Fibroblast of the aortic adventitia (primary cell): ENCODE measurements around the gene MAML3. TPM values are rescaled to one million over a fixed set of nuclear protein-coding genes. Genes with fewer than 3 reads are reported as not detected.

Experiments
- DNase-seq: peaks from one replicate; pipeline ENCODE4 v3.0.0-alpha.2; 2010; ENCODE audit warnings: low read depth
- H3K4me3 ChIP-seq: 2 replicates; pipeline ENCODE4 v1.5.1; 2011; ENCODE audit warnings: low read depth, mild to moderate bottlenecking, control low read depth, low read length, moderate library complexity
- total RNA-seq: library from RNA; depleted of rRNA; stranded (reverse); fragments of >200 nt; gene quantifications from 2 replicates; pipeline ENCODE4 v1.2.3, GENCODE V29; 2012; ENCODE audit warnings: low replicate concordance
- TF ChIP-seq, protein P1 (sequence below): IDR thresholded peaks from 2 replicates; pipeline ENCODE4 v1.5.1; 2011; ENCODE audit warnings: mild to moderate bottlenecking, low read length, control low read depth, inconsistent platforms; ENCODE audit not compliant: insufficient read depth

Gene MAML3
- total RNA-seq, 1 donor = 4.6 TPM

DNA sequence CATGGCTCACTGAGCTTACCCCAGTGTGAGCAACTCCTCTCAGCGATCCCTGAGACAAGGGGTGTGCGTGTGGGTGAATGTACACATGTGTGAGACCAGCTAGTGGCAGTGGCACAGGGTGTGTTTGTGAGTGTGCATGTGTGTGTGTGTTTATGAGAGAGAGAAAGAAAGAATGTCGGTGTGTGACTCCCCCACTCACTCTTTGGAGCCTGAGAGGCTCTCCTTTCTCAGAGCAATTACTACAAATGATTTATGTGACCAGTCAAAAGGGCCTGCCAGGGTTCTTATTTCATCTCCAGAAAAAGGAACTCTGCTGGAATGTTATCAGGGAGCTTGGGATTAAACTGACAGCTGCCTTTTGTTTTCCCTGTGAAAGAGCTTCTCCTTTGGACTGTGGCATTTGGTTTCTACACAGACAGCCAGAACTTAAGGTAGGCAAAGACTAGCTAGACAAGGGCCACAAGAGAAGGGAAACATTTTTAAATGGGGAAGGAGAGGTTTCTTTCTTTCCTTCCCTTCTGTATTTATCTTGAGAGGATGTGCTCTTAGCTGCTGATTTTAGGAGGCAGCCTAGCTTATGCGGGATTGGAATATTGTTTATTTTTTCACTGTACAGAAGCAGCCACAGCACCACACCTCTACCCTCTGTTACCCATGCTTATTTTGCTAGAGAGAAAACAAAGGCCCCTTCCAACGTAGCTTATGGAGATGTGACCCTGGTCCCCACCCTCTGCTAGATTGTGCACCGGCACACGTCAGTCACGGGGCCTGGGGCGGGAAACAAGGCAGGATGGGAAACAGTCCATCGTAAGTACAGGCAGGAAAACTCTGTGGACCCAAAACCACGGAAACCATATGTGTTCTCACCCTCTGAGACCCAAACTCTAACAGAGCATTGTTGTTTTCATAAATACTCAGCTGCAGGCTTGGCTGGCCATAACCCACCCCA is 344.9 kb downstream of the MAML3 start:
- TF ChIP-seq, protein P1, sequence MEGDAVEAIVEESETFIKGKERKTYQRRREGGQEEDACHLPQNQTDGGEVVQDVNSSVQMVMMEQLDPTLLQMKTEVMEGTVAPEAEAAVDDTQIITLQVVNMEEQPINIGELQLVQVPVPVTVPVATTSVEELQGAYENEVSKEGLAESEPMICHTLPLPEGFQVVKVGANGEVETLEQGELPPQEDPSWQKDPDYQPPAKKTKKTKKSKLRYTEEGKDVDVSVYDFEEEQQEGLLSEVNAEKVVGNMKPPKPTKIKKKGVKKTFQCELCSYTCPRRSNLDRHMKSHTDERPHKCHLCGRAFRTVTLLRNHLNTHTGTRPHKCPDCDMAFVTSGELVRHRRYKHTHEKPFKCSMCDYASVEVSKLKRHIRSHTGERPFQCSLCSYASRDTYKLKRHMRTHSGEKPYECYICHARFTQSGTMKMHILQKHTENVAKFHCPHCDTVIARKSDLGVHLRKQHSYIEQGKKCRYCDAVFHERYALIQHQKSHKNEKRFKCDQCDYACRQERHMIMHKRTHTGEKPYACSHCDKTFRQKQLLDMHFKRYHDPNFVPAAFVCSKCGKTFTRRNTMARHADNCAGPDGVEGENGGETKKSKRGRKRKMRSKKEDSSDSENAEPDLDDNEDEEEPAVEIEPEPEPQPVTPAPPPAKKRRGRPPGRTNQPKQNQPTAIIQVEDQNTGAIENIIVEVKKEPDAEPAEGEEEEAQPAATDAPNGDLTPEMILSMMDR = no peak
- DNase-seq = peak; percentile 13
- no peak overlapping the region for H3K4me3 ChIP-seq

DNA sequence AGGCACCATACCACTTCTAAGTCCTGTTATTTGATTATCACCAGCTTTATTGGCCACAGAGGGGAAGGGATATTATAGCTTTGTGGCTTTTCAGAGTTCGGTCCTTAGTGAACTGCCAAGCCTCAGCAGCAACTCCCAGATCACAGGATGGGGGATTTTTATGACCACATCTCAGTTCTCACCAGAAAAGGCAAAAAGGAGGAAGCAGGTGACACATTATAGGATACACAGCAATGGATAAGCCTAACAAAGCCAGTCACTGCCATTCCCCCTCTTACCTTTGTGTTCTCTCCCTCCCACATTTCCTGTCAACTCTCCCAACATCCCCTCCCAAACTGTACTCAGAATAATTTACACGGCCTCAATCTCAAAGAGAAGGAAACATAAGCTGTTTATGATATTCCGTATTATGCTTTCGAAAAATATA is 345.6 kb downstream of the MAML3 start:
- DNase-seq = no peak
- TF ChIP-seq, protein P1 = no peak
- H3K4me3 ChIP-seq = no peak overlapping the region

DNA sequence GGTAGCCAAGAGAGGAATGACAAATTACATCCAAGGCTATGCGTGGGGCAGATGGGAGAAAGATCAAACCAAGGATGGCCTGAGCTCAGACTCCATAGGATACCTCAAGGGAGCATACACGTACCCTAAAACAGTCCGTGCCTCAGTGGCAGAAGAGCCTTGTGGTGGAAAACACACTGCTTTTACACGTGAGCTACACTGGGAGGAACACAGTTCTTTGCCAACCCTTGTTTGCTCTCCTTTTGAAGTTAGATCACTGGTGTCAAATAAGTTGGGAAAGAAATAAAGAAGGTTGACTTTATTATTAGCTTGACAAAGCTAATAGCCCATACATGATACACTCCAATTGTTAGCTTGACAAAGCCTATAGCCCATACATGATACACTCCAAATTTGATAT is 346.5 kb downstream of the MAML3 start:
- H3K4me3 ChIP-seq = no peak overlapping the region
- DNase-seq = no peak
- TF ChIP-seq, protein P1 = no peak

DNA sequence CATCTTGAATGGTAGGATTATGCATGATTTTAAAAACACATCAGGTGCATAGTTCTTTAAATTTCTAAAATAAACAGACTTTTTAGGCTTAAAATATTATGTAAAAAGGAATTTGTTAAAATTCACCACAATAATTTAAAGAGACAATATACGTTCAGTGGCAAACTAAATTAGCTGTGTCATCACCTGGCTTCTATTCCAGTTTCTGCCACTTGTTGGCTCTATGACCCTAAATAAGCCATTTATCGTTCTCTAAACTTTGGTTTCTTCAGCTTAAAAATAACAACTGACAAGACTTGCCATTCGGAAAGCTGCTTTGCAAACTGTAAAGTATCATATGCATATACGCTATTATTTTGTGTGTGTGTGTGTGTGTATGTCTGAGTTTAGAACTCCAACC is 347.1 kb downstream of the MAML3 start:
- DNase-seq = no peak
- TF ChIP-seq, protein P1 = no peak
- no peak overlapping the region for H3K4me3 ChIP-seq

DNA sequence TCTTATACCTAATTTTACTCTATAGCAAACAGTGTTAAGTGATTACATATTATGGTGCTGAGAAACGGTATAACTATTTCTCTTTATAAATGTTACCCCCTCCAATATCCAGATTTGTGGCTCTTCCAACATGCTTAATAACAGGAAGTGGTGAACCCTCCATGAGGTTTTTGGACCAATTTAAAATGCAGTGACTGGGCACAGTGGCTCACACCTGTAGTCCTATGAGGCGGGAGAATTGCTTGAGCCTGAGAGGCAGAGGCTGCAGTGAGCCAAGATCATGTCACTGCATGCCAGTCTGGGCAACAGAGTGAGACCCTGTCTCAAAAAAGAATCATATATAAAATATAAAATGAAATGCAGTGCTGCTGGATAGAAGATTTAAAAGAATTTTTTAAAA is 351.1 kb downstream of the MAML3 start:
- DNase-seq = no peak
- TF ChIP-seq, protein P1 = no peak
- no peak overlapping the region for H3K4me3 ChIP-seq

DNA sequence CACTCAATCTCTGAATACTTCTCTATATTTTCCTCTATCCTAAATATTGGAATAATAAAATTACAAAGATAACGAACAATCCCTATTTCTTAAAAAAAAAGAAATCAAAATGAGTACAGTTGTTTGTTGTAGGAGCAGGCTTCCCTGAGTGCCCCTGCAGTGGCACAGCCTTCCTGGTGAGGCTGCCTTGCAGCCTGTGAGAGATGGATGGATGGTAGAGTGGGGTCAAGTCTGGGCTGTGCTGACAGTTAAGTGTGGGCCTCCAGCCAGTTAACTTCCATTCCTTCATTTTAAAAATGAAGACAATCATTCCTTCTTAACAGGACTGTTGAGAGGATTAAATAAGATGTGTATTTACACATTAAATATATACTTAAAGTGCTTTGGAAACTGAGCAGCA is 351.5 kb downstream of the MAML3 start:
- DNase-seq = no peak
- TF ChIP-seq, protein P1 = no peak
- H3K4me3 ChIP-seq = no peak overlapping the region
